Sciatic nerve (tissue), 2 donors: Measurements from ENCODE around the gene ADGRG3. TPM values are rescaled to one million over a fixed set of nuclear protein-coding genes. Genes with fewer than 3 reads are reported as not detected.

Experiments used
- ATAC-seq: fragments of 200-7000 bp; cut with Tn5 transposase; one replicate; pipeline ENCODE4 v1.9.1; 2020; ENCODE audit warnings: mild to moderate bottlenecking, moderate library complexity
- DNase-seq: peaks from one replicate; pipeline ENCODE4 v3.0.0-alpha.2; 2020; ENCODE audit warnings: low spot score
- intact Hi-C: fragments of 100-400 bp; cut with DNase I; formaldehyde crosslinking; loops from one replicate; pipeline ENCODE4 v1.14.2; 2022
- total RNA-seq: library from RNA; stranded (reverse); fragmentation: NEBNext Ultra II Directional; extraction: Animal tissue kit (Norgen Biotek cat#: 25700); gene quantifications from one replicate; pipeline ENCODE4 v1.2.1, GENCODE V29; 2021
- donor health status: DM: no; HTN: no; CAD: no.
- donor health status: DM: no; HTN: no; CAD: no.

Gene ADGRG3
- total RNA-seq, 1 donor from 2014 or later = 4.6 TPM

GRCh38 chr16:57657228-57657627, 10.9 kb upstream of the ADGRG3 start:
- no peak for ATAC-seq
- DNase-seq = no peak
- intact Hi-C loops = no loop called here

- no peak for DNase-seq
- ATAC-seq = no peak
- intact Hi-C loops = no loop called here
These were observed 9.8 kb upstream of the ADGRG3 start for GRCh38 chr16:57658130-57658877.

GRCh38 chr16:57658878-57659674, 9.0 kb upstream of the ADGRG3 start:
- no peak for DNase-seq
- ATAC-seq = no peak
- intact Hi-C loops = no loop called here

- ATAC-seq = no peak
- intact Hi-C loops = no loop called here
- no peak for DNase-seq
These were observed 7.2 kb upstream of the ADGRG3 start for GRCh38 chr16:57660715-57661463.

- DNase-seq = no peak
- ATAC-seq = no peak
- intact Hi-C loops = no loop called here
These were observed 6.6 kb upstream of the ADGRG3 start for GRCh38 chr16:57661510-57661909.

- intact Hi-C loops = no loop called here
- no peak for DNase-seq
- ATAC-seq = no peak
These were observed 5.9 kb upstream of the ADGRG3 start for GRCh38 chr16:57661936-57662906.

- intact Hi-C loops = no loop called here
These were observed 4.7 kb upstream of the ADGRG3 start for GRCh38 chr16:57663436-57663835.

GRCh38 chr16:57663917-57664661, 4.0 kb upstream of the ADGRG3 start:
- DNase-seq (no peak), ATAC-seq (no peak)
- intact Hi-C loops = no loop called here

More at GRCh38 chr16:57663436-57663835, 4.7 kb upstream of the ADGRG3 start:
- DNase-seq (no peak), ATAC-seq (no peak)

- ATAC-seq (no peak), DNase-seq (no peak)
- intact Hi-C loops = no loop called here
These were observed 3.5 kb upstream of the ADGRG3 start for GRCh38 chr16:57664662-57665025.

- ATAC-seq (no peak), DNase-seq (no peak)
- intact Hi-C loops = no loop called here
These were observed 2.6 kb upstream of the ADGRG3 start for GRCh38 chr16:57665541-57665940.

GRCh38 chr16:57666353-57667047, 1.6 kb upstream of the ADGRG3 start:
- ATAC-seq (no peak), DNase-seq (no peak)
- intact Hi-C loops = no loop called here

GRCh38 chr16:57667048-57667525, 1.0 kb upstream of the ADGRG3 start:
- no peak for DNase-seq
- intact Hi-C loops = no loop called here
- peak; percentile 12 for ATAC-seq

GRCh38 chr16:57667526-57668262, 412 bp upstream of the ADGRG3 start:
- intact Hi-C loops = no loop called here
- ATAC-seq (peak; percentile 27), DNase-seq (no peak)

GRCh38 chr16:57668630-57669475, 747 bp downstream of the ADGRG3 start:
- DNase-seq (no peak), ATAC-seq (no peak)
- intact Hi-C loops = no loop called here

- no peak for ATAC-seq
- DNase-seq = no peak
- intact Hi-C loops = no loop called here
These were observed 1.5 kb downstream of the ADGRG3 start for GRCh38 chr16:57669476-57670162.
